Dedifferentiated amniotic fluid mesenchymal stem cell (primary cell): Measurements from ENCODE around the gene TOR4A.
"Not testable (repeated sequence)": the region's sequence is repeated elsewhere in the genome, so short reads cannot be mapped to it uniquely, and the experiment has no call there.

Experiments
- DNase-seq: peaks from one replicate; pipeline ENCODE4 v3.0.0-alpha.2; 2016; ENCODE audit errors: extremely low spot score

TOR4A gene

DNA sequence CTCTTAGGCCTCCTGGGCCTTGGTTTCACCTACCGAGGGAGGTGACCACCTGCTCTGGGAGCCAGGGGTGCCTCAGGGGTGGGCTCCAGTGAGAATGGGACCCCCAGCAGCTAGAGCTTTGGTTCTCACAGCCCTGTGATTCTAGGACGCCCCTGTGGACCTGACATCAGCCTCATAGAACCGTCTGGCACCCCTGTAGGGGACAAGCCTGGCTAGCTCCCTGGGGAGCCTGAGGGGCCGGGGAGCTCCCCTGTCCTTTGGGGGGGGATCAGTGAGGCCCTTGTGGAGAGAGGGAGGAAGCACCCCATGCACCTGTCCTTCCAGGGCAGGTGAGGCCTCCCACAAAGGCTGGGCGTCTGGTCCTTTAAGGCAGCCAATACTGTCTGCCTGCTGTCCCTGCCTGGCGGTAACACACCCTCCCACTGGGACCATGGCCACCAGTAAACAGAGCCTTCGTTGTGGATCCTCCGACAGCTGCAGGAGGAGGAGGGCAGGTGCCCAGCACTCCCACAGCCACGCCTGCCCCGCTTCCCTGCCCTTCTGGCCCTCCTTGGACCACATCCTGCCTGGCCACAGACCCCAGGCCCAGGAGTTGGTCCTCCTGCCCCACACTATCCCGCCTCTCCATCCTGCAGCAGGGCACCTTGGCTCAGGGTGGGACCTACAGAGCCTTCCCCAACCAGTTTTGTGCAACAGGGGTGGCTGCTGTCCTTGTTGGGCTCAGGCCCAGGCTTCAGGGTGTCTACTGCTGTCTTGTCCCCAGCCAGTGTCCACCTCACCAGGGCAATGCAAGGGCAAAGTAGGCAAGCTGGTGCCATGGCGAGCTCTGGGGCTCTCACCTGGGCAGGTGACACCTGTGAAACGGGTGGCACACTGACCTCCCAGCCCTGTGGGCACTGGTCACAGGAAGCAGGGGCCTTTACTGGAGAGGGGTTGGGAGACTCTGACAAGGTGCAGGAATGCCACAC is 39.5 kb upstream of the TOR4A start:
- no peak for DNase-seq

DNA sequence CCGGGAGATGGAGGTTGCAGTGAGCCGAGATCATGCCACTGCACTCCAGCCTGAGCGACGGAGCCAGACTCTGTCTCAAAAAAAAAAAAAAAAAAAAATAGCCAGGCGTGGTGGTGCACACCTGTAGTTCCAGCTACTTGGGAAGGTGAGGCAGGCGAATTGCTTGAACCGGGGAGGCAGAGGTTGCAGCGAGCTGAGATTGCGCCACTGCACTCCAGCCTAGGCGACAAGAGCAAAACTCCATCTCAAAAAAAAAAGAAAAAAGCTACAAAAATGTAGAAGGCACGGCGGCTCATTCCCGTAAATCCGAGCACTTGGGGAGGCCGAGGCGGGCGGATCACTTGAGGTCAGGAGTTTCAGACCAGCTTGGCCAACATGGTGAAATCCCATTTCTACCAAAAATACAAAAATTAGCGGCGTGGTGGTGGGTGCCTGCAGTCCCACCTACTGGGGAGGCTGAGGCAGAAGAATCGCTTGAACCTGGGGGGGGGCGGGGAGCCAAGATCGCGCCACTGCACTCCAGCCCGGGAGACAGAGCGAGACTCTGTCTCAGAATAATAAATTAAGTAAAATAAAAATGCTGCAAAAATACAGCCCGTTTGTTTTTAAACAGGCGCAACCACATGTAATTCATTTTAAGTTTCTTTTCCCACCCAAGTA is 37.9 kb upstream of the TOR4A start:
- DNase-seq: not testable (repeated sequence)

DNA sequence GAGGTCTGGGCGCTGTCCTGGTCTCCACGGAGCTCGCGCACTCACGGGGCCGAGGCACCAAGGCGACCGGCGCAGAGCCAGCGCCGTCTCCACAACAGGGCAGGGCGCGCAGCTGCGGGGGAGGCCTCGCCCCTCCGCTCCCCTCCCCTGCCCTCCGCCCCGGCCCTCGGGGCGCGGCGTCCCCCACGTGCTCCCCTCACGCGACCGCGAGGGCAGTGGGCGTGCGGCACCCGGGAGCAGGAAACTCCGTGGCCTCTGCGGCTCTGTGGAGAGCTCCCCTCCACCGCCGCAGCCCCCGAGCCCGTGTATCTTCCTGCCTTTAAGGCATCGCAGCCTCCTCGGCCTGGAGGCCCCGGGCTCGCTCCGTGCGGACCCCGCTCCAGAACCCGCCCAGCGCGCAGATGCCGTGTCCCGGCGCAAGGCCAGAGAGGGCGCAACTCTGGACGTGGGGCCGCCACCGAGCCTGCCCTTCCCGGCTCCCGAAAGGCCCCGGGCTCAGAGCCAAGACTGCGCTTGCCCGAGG is 37.1 kb upstream of the TOR4A start:
- peak; percentile 58 for DNase-seq

DNA sequence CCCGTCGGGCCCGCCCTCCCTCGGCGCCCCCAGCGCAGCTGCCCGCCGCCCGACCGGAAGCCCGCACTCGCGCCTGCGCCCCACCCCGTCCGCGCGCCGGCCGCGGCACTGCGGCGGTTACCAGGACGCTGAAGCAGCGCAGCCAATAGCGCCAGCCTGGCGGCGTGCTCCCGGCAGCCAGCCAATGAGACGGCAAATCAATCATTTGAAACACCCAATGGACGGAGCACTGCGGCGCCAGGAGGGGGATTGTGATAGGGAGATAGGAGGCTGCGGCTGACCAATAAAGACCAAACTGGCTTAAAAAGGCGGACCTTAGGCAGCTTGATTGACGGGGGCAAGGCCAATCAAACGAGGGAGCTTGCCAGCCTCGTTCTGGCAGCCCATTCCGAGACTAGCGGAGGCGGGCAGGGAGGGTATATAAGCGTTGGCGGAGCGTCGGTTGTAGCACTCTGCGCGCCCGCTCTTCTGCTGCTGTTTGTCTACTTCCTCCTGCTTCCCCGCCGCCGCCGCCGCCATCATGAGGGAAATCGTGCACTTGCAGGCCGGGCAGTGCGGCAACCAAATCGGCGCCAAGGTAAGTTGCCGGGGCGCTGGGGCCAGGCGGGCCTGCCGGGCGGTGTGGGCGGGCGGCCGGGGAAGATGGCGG is 36.6 kb upstream of the TOR4A start, which contains the start of gene TUBB4B:
Gene TUBB4B, plus strand, starts transcription at position 447 of the 649 bp plus-strand sequence. Its CDS starts 74 bp downstream, at position 521.
- DNase-seq: peak; percentile 100

DNA sequence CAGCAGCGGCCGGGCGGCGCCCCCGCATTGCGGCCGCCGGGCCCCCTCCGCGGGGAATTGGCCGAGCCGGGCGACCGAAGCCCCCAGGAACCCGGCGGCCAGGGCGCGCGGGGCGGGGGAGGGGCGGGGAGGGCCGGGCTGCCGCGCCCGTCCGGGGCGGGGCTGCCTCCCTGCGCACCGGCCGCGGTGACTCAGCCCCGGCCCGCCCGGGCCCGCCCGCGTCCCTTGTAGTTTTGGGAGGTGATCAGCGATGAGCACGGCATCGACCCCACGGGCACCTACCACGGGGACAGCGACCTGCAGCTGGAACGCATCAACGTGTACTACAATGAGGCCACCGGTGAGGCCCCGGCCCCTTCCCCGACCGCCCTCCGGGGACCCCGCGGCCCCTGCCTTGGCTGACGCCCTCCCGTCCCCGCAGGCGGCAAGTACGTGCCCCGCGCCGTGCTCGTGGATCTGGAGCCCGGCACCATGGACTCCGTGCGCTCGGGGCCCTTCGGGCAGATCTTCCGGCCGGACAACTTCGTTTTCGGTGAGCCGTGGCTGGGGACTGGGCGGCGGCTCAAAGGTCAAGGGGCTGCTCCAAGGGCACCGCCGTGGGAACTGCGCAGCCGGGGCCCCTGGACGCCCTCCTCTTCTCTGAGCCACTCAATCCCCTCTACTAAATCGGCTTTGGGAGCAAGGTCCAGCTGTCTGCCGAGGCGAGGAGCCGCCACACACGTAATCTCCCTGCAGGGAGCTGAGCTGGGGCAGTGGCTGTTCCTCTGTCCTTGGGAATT is 35.8 kb upstream of the TOR4A start:
- peak; percentile 26 for DNase-seq

DNA sequence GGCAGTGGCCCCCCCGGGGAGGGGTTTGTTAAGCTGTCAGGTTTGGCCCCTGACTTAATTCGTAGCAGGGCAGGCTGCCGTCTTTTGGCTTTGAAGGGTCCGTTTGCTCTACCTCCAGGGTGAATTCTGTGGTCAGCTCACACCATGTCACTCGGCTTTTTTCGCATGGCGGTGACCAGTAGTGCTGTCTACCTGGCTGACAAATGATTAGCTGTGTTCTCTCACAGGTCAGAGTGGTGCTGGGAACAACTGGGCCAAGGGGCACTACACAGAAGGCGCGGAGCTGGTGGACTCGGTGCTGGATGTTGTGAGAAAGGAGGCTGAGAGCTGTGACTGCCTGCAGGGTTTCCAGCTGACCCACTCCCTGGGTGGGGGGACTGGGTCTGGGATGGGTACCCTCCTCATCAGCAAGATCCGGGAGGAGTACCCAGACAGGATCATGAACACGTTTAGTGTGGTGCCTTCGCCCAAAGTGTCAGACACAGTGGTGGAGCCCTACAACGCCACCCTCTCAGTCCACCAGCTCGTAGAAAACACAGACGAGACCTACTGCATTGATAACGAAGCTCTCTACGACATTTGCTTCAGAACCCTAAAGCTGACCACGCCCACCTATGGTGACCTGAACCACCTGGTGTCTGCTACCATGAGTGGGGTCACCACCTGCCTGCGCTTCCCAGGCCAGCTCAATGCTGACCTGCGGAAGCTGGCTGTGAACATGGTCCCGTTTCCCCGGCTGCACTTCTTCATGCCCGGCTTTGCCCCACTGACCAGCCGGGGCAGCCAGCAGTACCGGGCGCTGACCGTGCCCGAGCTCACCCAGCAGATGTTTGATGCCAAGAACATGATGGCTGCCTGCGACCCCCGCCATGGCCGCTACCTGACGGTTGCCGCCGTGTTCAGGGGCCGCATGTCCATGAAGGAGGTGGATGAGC is 35.0 kb upstream of the TOR4A start:
- no peak for DNase-seq

DNA sequence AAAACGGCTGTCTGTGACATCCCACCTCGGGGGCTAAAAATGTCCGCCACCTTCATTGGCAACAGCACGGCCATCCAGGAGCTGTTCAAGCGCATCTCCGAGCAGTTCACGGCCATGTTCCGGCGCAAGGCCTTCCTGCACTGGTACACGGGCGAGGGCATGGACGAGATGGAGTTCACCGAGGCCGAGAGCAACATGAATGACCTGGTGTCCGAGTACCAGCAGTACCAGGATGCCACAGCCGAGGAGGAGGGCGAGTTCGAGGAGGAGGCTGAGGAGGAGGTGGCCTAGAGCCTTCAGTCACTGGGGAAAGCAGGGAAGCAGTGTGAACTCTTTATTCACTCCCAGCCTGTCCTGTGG is 34.3 kb upstream of the TOR4A start:
- not testable (repeated sequence) for DNase-seq

DNA sequence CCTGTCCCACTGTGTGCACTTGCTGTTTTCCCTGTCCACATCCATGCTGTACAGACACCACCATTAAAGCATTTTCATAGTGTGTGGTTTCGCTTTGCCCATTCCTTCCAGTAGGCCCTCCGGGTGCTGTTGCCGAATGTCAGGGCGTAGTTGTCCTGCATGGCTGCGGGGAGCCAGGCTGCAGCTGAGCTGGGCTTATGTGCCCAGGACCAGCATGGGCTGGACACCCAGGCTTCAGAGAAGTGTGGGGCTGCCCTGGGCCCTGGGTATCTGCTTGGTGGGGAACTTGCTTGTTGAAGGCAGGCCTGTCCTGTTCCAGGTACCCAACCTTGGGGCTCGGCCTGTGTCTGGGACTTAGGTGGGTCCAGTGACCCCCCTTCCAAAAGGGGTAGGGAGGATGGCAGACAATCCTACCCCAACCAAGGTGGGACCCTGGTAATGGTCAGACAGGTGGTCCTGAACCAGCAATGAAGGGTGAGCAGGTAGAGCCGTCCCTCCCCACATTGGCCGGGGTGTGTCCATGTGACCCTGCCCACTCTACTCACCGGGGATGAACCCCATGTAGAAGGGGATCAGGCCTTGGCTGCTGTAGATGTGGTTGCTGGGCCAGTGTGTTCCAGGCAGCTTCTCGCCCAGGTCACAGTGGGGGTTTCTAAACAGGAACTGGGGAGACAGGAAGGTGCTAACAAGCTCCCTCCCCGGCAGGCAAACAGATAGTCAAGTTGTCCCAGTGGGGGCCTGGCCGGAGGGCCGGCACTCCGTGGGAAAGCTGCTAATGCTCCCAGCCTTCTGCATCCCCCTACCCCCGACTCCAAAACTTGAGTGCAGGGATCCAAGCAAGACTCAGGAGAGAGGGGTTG is 33.7 kb upstream of the TOR4A start:
- no peak for DNase-seq

DNA sequence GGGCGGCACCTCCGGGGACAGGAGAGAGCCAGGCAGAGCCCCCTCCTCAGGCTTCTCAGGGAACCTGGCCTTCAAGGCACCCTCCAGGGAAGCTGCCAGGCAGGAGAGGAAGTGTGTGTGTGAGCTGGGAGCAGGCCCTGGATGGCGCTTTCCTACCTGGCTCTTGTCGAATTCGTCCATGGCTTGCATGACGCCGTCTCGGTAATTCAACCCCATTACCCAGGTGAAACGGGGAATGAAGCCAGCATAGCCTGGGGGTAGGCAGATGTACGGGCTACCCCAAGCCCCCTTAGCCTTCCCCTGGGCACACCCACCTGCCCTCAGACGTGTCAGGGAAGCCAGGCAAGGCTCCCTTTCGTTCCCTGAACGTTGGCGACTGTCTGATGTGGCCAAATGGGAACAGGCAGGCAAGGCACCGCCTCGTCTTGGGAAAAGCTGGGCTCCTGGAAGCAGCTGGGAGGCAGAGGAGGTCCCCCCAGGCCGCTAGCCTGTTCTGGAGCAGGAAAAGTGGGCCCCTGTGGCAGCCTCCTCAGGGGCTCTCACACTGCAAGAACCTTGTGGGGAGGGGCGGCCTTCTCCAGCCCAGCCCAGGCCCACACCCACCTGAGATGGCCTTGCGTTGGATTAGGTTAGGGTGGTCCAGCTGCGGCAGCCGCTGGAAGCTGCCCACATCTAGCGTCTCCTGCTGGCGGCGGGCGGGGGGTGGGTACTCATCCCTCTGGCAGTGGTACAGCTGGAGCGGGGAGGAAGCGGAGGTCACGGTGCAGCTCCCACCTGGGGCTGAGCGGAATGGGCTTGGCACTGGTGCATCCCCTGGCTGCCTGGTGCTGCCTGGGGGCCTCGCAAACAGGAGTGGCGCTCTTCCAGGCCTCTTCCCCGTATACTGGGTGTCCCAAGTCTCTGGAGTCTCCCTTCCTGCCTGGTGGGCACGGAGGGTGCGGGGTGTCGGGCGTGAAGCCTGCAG is 32.8 kb upstream of the TOR4A start:
- no peak for DNase-seq

DNA sequence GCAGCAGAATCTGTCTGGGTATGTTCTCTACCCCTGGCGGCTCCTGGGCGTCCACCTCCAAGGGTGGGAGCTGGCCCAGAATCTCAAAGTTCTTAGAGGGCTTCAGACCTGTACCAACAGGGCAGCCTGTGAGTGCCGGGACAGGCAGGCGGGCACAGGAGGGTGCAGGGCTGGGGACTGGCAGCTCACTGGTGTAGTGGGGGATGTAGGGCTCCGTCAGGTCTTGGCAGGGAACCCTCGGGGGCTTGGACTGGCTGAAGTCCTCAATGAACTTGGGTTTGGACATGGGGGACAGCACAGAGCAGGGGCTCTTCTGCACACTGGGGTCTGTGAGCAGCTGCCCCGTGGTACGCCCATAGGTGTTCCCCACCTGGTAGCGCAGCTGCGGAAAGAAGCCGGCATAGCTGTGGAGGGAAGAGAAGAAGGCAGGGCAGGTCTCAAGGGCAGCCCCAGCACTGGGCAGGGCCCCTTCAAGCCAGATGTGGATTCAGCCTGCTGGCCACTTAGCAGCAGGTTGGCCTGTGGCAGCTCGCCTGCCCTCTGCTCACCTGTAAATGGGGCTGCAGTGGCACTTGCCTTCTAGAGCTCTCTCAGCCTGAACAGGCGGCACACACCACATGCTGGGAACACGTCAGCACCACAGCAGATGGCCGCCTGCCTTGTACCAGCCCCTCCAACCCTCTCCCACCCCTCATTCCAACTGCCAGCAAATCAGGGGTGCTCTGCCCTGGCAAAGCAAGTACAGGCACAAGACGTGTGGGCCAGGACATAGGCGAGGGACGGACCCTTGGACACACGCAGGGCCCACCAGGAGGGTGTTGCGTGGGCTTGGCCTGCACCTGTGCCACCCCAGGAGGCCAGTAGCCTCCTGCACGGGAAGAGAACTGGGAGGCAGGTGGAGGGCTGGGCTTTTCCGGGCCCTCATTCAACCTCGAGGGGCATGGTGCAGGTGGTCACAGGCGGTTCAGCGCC is 31.8 kb upstream of the TOR4A start:
- no peak for DNase-seq

DNA sequence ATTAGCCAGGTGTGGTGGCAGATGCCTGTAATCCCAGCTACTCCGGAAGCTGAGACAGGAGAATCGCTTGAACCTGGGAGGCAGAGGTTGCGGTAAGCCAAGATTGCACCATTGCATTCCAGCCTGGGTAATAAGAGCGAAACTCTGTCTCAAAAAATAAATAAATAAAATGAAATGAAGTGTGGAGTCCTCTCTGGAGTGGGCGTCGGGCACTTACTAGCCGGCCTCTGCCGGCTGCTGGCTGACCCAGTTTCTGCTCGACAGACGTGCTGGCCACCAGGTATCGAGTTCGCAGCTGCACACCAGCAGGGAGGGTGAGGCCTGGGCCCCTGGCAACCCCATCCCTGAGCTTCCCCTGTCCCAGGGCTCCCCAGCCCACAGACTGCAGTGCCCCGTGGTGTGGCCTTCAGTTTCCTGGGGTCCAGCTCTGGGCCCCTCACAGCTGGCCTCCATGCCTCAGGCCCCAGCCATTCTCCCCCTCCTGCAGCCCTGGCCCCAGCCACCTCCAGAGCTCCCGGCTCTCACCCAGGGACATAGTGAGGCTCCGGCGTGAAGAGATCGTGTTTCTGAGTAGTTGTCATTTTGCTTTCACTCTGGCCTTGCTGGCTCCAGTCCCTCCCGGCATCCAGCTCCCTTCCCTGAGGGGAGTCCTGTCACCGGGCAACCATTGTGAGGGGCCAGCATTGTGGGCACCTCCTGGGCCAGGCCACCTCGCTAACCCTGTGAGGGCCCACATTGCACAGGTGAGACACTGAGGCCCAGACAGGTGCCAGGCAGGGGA is 30.2 kb upstream of the TOR4A start:
- DNase-seq: no peak

DNA sequence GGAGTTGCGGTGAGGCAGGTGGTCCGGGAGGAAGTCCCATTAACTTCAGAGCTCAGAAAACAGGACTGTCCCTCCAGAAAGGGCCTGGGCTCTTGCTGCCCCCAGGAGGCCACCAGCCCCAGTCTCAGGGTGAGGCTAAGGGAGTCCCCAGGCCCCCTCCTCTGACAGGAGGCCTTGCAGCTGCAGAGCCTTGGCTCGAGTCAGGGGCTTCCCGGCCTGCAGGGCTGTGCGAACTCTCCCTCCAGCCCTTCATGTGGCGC is 29.7 kb upstream of the TOR4A start:
- DNase-seq: no peak

DNA sequence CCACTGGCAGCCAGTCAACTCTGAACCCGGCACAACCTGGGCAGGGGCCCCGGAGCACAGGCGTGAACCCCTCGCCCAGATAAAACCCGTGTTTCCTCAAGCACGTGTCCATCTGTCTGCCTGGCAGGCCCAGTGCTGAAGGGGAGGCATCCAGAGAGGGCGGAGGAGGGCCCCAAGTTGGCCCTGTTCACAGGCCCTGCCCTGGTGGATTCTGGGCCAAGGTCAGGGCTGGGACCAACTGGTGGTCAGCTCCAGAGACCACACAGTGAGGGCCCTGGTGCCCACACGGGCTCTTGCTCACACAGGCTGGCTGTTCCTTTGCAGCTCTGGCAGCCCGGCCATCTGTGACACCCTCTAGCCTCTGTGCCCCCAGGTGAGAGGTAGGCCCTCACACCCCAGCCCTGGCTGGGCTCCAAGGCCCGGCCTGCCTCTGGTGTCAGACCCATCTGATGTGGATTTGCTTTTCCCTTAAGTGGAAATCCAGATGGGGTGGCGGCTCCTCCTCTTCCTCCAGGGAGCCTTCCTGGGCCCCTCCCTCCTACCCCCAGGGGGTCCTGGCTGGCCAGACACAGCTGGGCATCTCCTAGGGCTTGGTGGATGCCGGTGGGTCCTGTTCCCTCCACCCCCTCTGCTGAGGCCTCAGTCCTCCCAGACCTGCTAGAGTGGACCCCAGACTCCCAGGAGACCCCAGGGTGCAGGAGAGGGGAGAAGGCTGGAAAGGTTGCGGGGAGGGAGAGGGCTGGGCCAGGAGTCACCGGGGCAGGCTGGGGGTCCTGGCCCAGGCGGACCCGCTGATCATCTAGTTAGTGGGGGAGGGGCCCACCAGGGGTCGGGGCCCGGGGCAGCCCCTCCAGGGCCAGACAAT is 27.0 kb upstream of the TOR4A start:
- DNase-seq: no peak

DNA sequence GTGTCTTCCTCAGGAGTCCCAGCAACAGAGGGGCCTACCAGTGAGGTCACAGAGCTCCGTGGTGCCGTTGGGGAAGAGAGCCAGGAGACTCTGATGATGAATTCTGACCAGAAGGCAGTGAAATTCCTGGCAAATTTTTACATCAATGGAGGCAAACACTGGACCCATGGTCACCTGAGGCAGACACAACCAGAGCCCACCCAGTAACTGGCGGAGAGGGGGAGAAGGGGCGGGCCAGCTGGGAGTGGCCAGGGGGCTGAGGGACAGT is 26.4 kb upstream of the TOR4A start, which contains the start of gene STPG3:
Gene STPG3, plus strand, starts transcription at position 93 of the 268 bp plus-strand sequence. Its CDS starts 1 bp downstream, at position 94.
- DNase-seq: no peak

DNA sequence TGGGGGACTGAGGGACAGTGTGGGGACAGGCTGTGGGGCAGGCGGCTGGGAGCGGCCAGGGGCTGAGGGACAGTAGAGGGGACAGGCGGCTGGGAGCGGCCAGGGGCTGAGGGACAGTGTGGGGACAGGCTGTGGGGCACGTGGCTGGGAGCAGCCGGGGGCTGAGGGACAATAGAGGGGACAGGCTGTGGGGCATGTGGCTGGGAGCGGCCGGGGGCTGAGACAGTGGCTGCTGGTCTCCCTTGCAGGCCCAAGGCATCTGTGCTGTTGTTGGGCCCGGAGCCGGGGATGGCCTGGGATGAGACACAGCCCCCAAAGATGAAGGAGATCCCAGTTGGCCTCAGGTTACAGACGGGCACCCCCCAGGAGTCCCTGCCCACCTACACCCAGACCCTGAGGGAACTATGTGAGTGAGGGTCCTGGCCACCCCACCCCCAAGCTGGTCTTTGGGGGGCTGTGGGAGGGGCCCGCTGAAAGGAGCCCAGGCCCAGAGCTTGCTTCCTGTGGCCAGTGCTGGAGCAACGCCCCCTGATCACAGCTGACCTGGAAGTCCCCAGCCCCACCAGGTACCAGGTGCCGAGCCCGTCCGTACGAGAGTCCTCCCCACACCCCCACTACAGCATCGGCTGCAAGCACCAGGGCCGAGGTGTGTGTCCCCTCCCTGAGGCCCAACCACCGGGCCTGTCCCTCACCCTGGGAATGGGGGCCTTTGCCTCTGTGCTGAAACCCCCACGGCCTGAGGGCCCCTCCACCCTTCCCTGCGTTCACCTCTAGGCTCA is 25.8 kb upstream of the TOR4A start:
- no peak for DNase-seq
